ENCODE results near the gene HTN1.

The HTN1 gene

DNA sequence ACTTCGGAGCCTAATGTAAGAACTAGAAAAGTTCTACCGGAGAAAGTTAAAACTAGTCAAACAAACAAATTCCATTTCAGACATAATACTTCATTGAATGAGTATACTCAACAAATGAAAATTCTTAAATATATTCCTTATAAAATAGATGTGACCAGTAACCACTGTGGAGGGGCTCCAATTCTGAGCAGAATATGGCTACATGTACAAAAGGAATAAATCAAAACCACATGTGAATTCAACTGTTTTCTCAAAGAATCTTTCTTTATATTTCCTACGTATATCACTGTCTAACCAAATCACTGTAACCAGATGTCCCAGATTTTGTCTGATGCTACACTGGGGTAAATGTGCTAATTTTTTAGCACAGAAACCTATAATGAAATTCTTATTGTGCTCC lies 49.0 kb downstream of the HTN1 start:
- Mint-ChIP-seq H3K4me1 (ENCODE audit: low read depth) (no peaks in the 10 kb centered on the region), H3K9me3 (no peaks in the 10 kb centered on the region), H3K4me3 (no peak overlapping the region), H3K36me3 (ENCODE audit: low read depth) (no peaks in the 10 kb centered on the region), H3K27ac (no peak overlapping the region), H3K27me3 (ENCODE audit: low read depth) (no peaks in the 10 kb centered on the region)
